ENCODE data around the gene ERFL.

The ERFL gene

GRCh38 chr19:41863209-41863931 is 64.9 kb downstream of the ERFL start:
- Histone ChIP-seq H3K27me3 (ENCODE audit: control insufficient read depth in 1 of 2, insufficient read depth in 2 of 2, low read length in 2 of 2) (no peaks in the 10 kb centered on the region), H3K27ac (ENCODE audit: low read depth, low read length) (no peak overlapping the region), H3K4me1 (ENCODE audit: insufficient read depth, low read length) (peaks cover 40% of the 10 kb centered on the region), H3K4me3 (ENCODE audit: low read depth in 1 of 2, low read length in 2 of 2) (no peak overlapping the region), H3K9me3 (ENCODE audit: low read length) (no peaks in the 10 kb centered on the region), H3K9ac (ENCODE audit: low read length) (no peak overlapping the region), H3K36me3 (ENCODE audit: insufficient read depth, low read length) (peaks cover 57% of the 10 kb centered on the region)

GRCh38 chr19:41862445-41862986 is 65.7 kb downstream of the ERFL start:
- Histone ChIP-seq H3K9ac (ENCODE audit: low read length) (no peak overlapping the region), H3K4me3 (ENCODE audit: low read depth in 1 of 2, low read length in 2 of 2) (no peak overlapping the region), H3K4me1 (ENCODE audit: insufficient read depth, low read length) (peaks cover 37% of the 10 kb centered on the region), H3K36me3 (ENCODE audit: insufficient read depth, low read length) (peaks cover 50% of the 10 kb centered on the region), H3K9me3 (ENCODE audit: low read length) (no peaks in the 10 kb centered on the region), H3K27ac (ENCODE audit: low read depth, low read length) (no peak overlapping the region), H3K27me3 (ENCODE audit: control insufficient read depth in 1 of 2, insufficient read depth in 2 of 2, low read length in 2 of 2) (no peaks in the 10 kb centered on the region)

- Histone ChIP-seq H3K4me1 (ENCODE audit: insufficient read depth, low read length) (peaks cover 37% of the 10 kb centered on the region), H3K36me3 (ENCODE audit: insufficient read depth, low read length) (peaks cover 50% of the 10 kb centered on the region), H3K9ac (ENCODE audit: low read length) (peak overlapping the region; percentile 95), H3K9me3 (ENCODE audit: low read length) (no peaks in the 10 kb centered on the region), H3K27me3 (ENCODE audit: control insufficient read depth in 1 of 2, insufficient read depth in 2 of 2, low read length in 2 of 2) (no peaks in the 10 kb centered on the region), H3K27ac (ENCODE audit: low read depth, low read length) (peak overlapping the region; percentile 88), H3K4me3 (ENCODE audit: low read depth in 1 of 2, low read length in 2 of 2) (no peak overlapping the region)
Measured at GRCh38 chr19:41861846-41862245, 66.4 kb downstream of the ERFL start.

GRCh38 chr19:41861116-41861768 is 67.0 kb downstream of the ERFL start:
- no peaks in the 10 kb centered on the region for H3K9me3 ChIP-seq (ENCODE audit: low read length)
- peak overlapping the region; percentile 95 for H3K9ac ChIP-seq (ENCODE audit: low read length)
- H3K27ac ChIP-seq (ENCODE audit: low read depth, low read length), result peak overlapping the region; percentile 88
- peak overlapping the region; percentile 50 to 86 for H3K4me3 ChIP-seq (ENCODE audit: low read depth in 1 of 2, low read length in 2 of 2)
- H3K27me3 ChIP-seq (ENCODE audit: control insufficient read depth in 1 of 2, insufficient read depth in 2 of 2, low read length in 2 of 2), result no peaks in the 10 kb centered on the region
- peaks cover 37% of the 10 kb centered on the region for H3K4me1 ChIP-seq (ENCODE audit: insufficient read depth, low read length)
- H3K36me3 ChIP-seq (ENCODE audit: insufficient read depth, low read length), result peaks cover 46% of the 10 kb centered on the region

- Histone ChIP-seq H3K36me3 (ENCODE audit: insufficient read depth, low read length) (peaks cover 44% of the 10 kb centered on the region), H3K9me3 (ENCODE audit: low read length) (no peaks in the 10 kb centered on the region), H3K27me3 (ENCODE audit: control insufficient read depth in 1 of 2, insufficient read depth in 2 of 2, low read length in 2 of 2) (no peaks in the 10 kb centered on the region), H3K9ac (ENCODE audit: low read length) (peak overlapping the region; percentile 95), H3K4me1 (ENCODE audit: insufficient read depth, low read length) (peaks cover 37% of the 10 kb centered on the region), H3K27ac (ENCODE audit: low read depth, low read length) (peak overlapping the region; percentile 88), H3K4me3 (ENCODE audit: low read depth in 1 of 2, low read length in 2 of 2) (peak overlapping the region; percentile 50 to 86)
Measured at GRCh38 chr19:41860419-41861115, 67.7 kb downstream of the ERFL start.

- Histone ChIP-seq H3K9ac (ENCODE audit: low read length) (peak within 1 kb of the TSS; percentile 95), H3K36me3 (ENCODE audit: insufficient read depth, low read length) (peaks cover 38% of the 10 kb centered on the region), H3K27me3 (ENCODE audit: control insufficient read depth in 1 of 2, insufficient read depth in 2 of 2, low read length in 2 of 2) (no peaks in the 10 kb centered on the region), H3K9me3 (ENCODE audit: low read length) (no peaks in the 10 kb centered on the region), H3K4me1 (ENCODE audit: insufficient read depth, low read length) (peaks cover 37% of the 10 kb centered on the region), H3K27ac (ENCODE audit: low read depth, low read length) (peak within 1 kb of the TSS; percentile 88), H3K4me3 (ENCODE audit: low read depth in 1 of 2, low read length in 2 of 2) (peak within 1 kb of the TSS; percentile 50 to 86)
Measured at GRCh38 chr19:41859618-41860418, 68.4 kb downstream of the ERFL start, which contains the start of gene RPS19. Gene RPS19, plus strand, starts transcription at chr19:41860255. Its CDS starts 520 bp downstream, at chr19:41860775.

GRCh38 chr19:41859213-41859617 is 69.0 kb downstream of the ERFL start:
- no peaks in the 10 kb centered on the region for H3K27me3 ChIP-seq (ENCODE audit: control insufficient read depth in 1 of 2, insufficient read depth in 2 of 2, low read length in 2 of 2)
- H3K9ac ChIP-seq (ENCODE audit: low read length), result peak overlapping the region; percentile 54
- H3K4me1 ChIP-seq (ENCODE audit: insufficient read depth, low read length), result peaks cover 34% of the 10 kb centered on the region
- no peak overlapping the region for H3K27ac ChIP-seq (ENCODE audit: low read depth, low read length)
- H3K4me3 ChIP-seq (ENCODE audit: low read depth in 1 of 2, low read length in 2 of 2), result peak overlapping the region in 1 of 2 donors; percentile 86
- H3K36me3 ChIP-seq (ENCODE audit: insufficient read depth, low read length), result peaks cover 32% of the 10 kb centered on the region
- H3K9me3 ChIP-seq (ENCODE audit: low read length), result no peaks in the 10 kb centered on the region

All from muscle layer of colon (tissue), 2 donors.